GM13977 (cell line): ENCODE measurements around the gene FANCC.
A peak's percentile ranks its signal among the peaks of the same experiment; 100 is the strongest.

Experiments used
- DNase-seq: peaks from one replicate; pipeline ENCODE4 v3.0.0; 2012; ENCODE audit warnings: low spot score
- CTCF ChIP-seq: IDR thresholded peaks from 2 replicates; pipeline ENCODE4 v1.5.1; 2012; ENCODE audit warnings: mild to moderate bottlenecking, control low read depth; ENCODE audit not compliant: insufficient read depth; ENCODE audit errors: extremely low read depth, missing control alignments
- in situ Hi-C: fragments of 300-500 bp; cut with MboI; formaldehyde crosslinking; loops from one replicate; pipeline ENCODE4 v1.12.0; 2022; ENCODE audit warnings: low sequenced_read_pairs, low pct_unique_long_range_greater_than_20kb, mixed read lengths, inconsistent platforms; ENCODE audit not compliant: unreplicated experiment

Gene FANCC

GRCh38 chr9:95317119-95317892, at the start of gene FANCC:
Gene FANCC, minus strand, starts transcription at chr9:95317709. Its CDS starts 68,418 bp downstream, at chr9:95249291.
- no peak for TF ChIP-seq CTCF
- in situ Hi-C loops, result no loop called here

GRCh38 chr9:95366731-95367325, 49.3 kb upstream of the FANCC start:
- in situ Hi-C loops, result no loop called here
- TF ChIP-seq CTCF, result no peak
- DNase-seq, result no peak

More at GRCh38 chr9:95317119-95317892, at the start of gene FANCC:
- peak; percentile 91 for DNase-seq

- in situ Hi-C loops, result no loop called here
- TF ChIP-seq CTCF, result no peak
These were observed 48.3 kb upstream of the FANCC start for GRCh38 chr9:95365766-95366165.

GRCh38 chr9:95363051-95363841, 45.7 kb upstream of the FANCC start:
- no peak for TF ChIP-seq CTCF
- in situ Hi-C loops, result no loop called here
- DNase-seq, result no peak

More at GRCh38 chr9:95365766-95366165, 48.3 kb upstream of the FANCC start:
- no peak for DNase-seq

- in situ Hi-C loops, result no loop called here
- no peak for DNase-seq
- no peak for TF ChIP-seq CTCF
These were observed 43.4 kb upstream of the FANCC start for GRCh38 chr9:95360866-95361265.

GRCh38 chr9:95357316-95357715, 39.8 kb upstream of the FANCC start:
- TF ChIP-seq CTCF, result no peak

More at GRCh38 chr9:95357316-95357715, 39.8 kb upstream of the FANCC start:
- DNase-seq, result no peak
- in situ Hi-C loops, result no loop called here
